LoVo (cell line): Measurements from ENCODE around the gene CDC7.
"Not testable (repeated sequence)": the region's sequence is repeated elsewhere in the genome, so short reads cannot be mapped to it uniquely, and the experiment has no call there.

Experiments
- DNase-seq: peaks from one replicate; pipeline ENCODE4 v3.0.0-alpha.2; 2016; ENCODE audit warnings: low spot score

Gene CDC7

GRCh38 chr1:91511386-91511785 is 10.7 kb downstream of the CDC7 start:
- DNase-seq: peak; percentile 46

GRCh38 chr1:91513160-91513559 is 12.5 kb downstream of the CDC7 start:
- peak; percentile 28 for DNase-seq

- no peak for DNase-seq
Observed at GRCh38 chr1:91513706-91514105, 13.1 kb downstream of the CDC7 start.

- DNase-seq: no peak
Observed at GRCh38 chr1:91515994-91516393, 15.3 kb downstream of the CDC7 start.

- not testable (repeated sequence) for DNase-seq
Observed at GRCh38 chr1:91516605-91517004, 16.0 kb downstream of the CDC7 start.

GRCh38 chr1:91519167-91519566 is 18.5 kb downstream of the CDC7 start:
- not testable (repeated sequence) for DNase-seq

- DNase-seq: no peak
Observed at GRCh38 chr1:91520942-91521507, 20.4 kb downstream of the CDC7 start.

- no peak for DNase-seq
Observed at GRCh38 chr1:91523482-91523881, 22.8 kb downstream of the CDC7 start.

- no peak for DNase-seq
Observed at GRCh38 chr1:91526496-91526895, 25.8 kb downstream of the CDC7 start.

GRCh38 chr1:91527266-91527765 is 26.7 kb downstream of the CDC7 start:
- no peak for DNase-seq

GRCh38 chr1:91527781-91528180 is 27.1 kb downstream of the CDC7 start:
- DNase-seq: no peak

GRCh38 chr1:91529856-91530255 is 29.2 kb downstream of the CDC7 start:
- no peak for DNase-seq

GRCh38 chr1:91533361-91534024 is 32.8 kb downstream of the CDC7 start:
- DNase-seq: no peak

- no peak for DNase-seq
Observed at GRCh38 chr1:91535441-91535840, 34.8 kb downstream of the CDC7 start.

- no peak for DNase-seq
Observed at GRCh38 chr1:91537281-91537986, 36.8 kb downstream of the CDC7 start.

GRCh38 chr1:91537987-91538304 is 37.3 kb downstream of the CDC7 start:
- no peak for DNase-seq

- no peak for DNase-seq
Observed at GRCh38 chr1:91540910-91541309, 40.3 kb downstream of the CDC7 start.

- no peak for DNase-seq
Observed at GRCh38 chr1:91541918-91542533, 41.4 kb downstream of the CDC7 start.

GRCh38 chr1:91545506-91546300 is 45.1 kb downstream of the CDC7 start:
- no peak for DNase-seq

- DNase-seq: no peak
Observed at GRCh38 chr1:91546301-91546581, 45.6 kb downstream of the CDC7 start.

- DNase-seq: no peak
Observed at GRCh38 chr1:91546876-91547275, 46.2 kb downstream of the CDC7 start.

- no peak for DNase-seq
Observed at GRCh38 chr1:91548376-91549040, 47.9 kb downstream of the CDC7 start.
